Measurements from ENCODE around the gene PCMT1.
"Not testable (repeated sequence)": the region's sequence is repeated elsewhere in the genome, so short reads cannot be mapped to it uniquely, and the experiment has no call there.

The PCMT1 gene

DNA sequence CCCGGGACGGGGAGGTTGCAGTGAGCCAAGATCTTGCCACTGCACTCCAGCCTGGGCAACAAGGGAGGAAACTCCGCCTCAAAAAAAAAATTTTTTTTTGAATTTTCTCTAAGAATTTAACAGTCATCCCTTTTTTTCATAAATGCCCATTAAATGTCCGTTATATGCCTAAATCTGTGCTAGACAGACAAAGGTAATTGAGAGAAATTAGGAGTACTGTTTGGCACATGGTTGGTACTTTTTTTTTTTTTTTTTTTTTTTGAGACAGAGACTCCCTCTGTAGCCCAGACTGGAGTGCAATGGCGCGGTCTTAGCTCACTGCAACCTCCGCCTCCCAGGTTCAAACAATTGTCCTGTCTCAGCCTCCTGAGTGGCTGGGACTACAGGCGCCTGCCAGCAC is 1.7 kb downstream of the PCMT1 start:
- DNase-seq = no peak

DNA sequence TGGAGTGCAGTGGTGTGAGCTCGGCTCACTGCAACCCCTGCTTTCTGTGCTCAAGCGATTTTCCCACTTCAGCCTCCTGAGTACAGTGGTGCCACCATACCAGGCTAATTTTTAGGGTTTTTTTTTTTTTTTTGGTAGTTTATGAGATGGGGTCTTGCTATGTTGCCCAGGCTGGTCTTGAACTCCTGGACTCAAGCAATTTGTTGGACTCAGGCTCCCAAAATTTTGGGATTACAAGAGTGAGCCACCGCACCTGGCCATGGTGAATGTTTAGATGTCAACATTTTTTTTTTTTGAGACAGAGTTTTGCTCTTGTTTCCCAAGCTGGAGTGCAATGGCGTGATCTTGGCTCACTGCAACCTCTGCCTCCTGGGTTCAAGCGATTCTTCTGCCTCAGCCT is 2.4 kb downstream of the PCMT1 start:
- DNase-seq = not testable (repeated sequence)

DNA sequence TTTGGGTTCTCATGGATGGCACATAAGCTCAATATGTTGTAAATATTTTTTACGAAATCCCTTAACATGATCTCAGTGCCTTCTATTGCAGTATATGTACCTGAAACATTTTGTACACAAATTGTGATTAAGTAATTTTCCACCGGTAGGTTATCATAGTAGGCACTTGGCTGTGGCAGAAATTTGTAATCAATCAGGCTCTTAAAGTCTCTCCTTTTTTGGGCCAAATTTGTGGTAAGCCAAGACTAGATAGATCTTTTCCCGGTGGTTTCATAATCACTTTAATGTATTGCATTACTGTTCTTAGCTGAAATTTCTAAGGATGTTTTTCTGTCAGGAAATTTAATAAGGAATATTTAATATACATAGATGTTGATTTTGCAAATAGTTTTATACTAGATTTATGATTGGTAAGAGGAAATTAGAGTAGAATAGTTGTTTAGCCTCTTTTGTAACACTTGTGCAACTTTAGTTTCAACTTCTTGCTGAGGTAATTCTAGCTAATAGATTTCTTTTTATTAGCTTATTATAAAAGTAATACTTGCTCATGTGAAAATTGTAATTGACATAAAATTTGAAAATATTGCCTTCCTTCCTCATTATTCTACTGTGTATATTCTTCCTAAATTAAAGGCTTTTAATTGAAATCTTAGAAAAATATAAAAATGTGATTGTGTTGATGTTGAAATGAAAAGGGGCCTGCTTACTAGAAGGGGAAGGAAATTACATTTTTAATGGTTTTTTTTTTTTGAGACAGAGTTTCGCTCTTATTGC is 3.2 kb downstream of the PCMT1 start:
- DNase-seq = peak; percentile 45

DNA sequence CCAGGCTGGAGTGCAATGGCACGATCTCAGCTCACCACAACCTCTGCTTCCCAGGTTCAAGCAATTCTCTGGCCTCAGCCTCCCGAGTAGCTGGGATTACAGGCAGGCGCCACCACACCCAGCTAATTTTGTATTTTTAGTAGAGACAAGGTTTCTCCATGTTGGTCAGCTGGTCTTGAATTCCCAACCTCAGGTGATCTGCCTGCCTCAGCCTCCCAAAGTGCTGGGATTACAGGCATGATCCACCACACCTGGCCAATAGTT is 3.8 kb downstream of the PCMT1 start:
- DNase-seq = not testable (repeated sequence)

DNA sequence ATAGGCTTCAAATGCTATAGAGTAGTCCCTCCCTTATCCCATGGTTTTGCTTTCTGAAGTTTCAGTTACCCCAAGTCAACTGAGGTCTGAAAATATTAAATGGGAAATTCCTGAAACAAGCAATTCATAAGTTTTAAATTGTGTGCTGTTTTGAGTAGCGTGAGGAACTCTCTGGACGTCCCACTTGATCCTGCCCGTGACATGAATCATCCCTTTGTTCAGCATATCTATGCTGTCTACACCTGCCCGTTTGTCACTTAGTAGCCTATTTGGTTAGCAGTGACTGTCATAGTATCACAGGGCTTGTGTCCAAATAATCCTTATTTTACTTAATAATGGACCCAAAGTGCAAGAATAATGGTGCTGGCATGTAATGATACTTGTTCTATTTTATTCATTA is 5.0 kb downstream of the PCMT1 start:
- DNase-seq = no peak

DNA sequence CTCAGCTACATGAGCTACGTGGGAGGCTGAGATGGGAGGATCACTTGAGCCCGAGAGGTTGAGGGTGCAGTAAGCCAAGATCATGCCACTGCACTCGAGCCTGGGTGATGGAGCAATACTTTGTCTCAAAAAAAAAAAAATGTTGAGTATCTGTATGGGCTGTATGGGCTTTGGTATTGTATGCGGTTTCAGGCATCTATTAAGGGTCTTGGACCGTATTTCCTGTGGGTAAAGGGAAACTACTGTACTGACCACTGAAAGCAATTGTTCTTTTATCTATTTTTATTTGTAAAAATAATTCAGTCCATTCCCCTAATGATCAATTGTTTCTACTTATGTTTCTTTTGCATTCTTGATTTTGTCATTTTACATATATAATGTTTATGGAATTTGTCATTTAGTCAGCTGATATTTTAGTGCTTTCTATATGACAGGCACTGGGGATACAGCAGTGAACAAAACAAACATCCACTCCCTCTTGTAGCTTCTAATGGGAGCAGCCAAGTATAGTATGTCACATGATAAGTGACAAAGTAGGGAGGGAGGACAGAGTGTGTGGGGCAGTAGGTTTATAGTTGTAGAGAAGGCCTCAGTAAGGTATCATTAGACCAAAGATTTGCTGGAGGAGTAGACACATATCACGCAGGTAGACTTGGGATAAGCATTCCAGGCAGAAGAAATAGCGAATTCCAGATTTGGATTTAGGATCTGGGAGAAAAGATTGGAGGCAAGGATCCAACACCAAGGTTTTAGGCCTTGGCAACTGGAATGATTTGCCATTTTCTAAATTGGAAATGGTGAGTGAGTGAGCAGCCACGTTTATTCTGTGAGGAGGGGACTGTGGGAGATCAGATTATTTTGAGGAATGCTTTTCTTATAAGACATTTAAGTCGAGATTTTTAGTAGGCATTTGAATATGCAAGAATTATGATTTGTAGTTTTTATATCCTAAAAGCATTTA is 6.0 kb downstream of the PCMT1 start:
- DNase-seq = peak; percentile 41

DNA sequence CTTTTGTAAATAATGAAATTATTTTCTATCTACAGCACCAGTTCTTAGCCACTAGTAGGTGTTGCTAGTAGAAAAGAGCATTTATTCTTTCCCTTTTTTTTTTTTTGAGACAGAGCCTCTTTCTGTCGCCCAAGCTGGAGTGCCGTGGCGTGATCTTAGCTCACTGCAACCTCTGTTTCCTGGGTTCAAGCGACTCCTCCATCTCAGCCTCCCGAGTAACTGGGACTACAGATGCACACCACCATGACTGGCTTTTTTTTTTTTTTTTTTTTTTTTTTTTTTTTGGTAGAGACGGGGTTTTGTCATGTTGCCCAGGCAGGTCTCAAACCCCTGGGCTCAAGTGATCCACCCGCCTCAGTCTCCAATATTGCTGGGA is 6.7 kb downstream of the PCMT1 start:
- DNase-seq = no peak

DNA sequence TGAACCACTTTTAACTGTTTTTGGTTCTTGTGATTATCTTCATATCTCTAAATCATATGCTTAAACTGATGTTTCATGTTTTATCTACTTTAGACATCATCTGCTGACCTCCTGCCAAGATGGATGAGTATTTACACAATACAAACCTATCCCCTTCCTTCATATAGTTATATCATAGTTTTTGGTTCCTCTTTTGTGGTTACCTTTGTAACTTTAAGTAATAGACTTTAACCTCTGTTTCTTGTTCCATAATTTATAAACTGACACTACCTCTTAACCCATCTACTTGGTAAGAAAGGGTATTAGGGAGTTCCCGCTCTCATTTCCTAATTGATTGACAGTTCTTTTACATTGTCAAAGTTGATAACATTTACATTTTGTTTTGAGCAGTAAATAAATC is 11.9 kb downstream of the PCMT1 start:
- DNase-seq = peak; percentile 66

DNA sequence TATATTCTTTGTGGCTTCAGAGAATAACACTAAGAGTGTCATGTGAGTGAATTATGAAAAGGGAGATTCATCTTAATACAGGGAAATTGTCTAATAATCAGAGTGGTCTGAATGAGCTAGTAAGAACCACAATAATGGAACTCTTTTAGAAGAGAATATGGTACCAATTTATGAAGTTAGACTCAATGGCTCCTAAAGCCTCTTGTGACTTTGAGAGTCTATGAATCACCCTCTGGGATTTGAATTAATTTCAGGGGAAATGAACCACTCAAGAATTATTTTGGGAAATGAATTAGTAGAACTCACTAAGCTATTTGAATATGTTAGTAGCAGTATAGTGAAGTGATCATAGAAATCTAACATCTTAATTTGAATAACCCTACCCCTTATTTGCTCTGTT is 14.3 kb downstream of the PCMT1 start:
- DNase-seq = no peak

DNA sequence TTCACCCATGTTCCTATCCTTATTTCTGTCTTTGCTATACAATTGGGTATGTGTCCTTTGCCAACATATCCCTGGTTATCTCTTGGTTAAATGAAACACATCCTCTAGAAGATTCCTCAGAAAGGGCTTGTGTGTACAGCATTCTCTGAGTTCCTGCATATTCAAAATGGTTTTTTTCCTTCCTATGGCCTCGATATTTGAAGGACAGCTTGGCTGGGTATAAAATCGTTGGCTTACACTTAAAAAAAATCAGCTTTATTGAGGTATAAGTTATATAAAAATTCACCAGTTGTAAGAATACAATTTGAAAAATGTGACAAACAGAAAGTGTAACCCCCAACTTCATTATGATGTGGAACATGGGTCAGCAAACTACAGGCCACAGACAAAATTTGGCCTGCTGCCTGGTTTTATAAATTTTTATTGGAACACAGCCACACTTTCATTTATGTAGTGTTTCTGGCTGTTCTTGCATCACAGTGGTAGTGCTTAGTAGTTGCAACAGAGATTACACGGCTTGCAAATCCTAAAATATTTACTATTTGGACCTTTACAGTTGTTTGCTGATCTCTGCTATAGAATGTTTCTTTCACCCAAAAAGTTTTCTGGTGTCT is 16.7 kb downstream of the PCMT1 start:
- peak; percentile 36 for DNase-seq

DNA sequence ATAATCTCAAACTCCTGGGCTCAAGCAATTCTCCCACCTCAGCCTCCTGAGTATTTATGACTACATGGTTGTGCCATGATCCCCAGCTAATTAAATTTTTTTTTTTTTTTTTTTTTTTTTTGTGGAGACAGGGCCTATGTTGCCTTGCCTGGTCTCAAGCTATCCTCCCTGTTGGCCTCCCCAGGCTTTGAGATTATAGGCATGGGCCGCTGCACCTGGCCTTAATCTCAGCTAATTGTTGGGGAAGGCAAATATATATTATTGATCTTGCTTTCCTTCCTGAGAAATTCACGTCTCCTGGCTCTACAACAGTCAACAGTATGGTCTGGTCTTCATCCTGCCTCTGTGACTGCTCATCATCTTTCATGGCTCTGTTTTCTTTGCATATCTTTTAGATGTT is 20.1 kb downstream of the PCMT1 start:
- DNase-seq = no peak

DNA sequence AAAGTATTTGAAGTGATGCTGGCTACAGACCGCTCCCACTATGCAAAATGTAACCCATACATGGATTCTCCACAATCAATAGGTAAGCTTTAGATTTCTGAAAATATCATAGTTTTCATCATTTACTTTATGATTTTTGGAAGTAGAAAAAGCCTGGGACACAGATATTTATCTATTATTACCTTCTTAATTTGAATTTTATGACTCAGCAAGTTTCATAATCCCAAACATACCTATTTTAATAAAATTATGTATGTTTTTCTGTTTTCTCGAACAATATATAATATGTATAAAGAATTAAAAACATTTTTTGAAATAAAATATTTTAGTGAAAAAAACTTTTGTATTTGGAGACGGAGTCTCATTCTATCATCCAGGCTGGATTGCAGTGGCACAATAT is 21.6 kb downstream of the PCMT1 start:
- no peak for DNase-seq

DNA sequence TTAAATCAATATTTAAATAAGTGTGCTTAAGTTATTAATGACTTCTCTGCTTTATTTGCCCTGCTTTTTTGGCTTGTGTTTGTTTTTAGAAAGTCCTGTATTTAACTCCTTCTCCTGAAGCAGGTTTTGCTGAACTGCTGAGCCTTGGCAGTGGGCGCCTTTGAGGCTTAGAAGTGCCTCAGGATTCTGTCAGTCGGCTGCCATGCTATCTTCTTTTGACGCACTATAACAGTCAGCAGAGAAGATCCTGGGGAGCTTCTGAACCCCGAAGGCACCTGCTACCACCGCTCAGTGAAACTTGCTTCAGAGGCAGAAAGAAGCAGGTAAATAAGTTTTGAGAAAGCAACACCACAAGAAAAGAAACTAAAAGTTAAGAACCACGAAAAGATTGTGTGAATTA is 22.4 kb downstream of the PCMT1 start:
- no peak for DNase-seq

DNA sequence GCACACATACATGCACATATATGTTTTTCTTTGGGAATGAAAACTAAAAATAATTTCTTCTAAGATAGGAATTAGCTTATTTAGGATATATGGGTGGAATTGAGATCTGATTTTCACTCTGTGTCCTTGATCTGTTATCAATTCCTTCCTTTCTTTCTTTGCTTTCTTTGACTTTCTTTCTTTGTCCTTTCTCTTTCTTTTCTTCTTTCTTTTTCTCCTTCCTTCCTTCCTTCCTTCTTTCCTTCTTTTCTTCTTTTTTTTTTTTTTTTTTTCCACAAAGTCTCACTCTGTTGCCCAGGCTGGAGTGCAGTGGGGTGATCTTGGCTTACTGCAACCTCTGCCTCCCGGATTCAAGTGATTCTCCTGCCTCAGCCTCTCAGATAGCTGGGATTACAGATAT is 28.1 kb downstream of the PCMT1 start:
- no peak for DNase-seq

DNA sequence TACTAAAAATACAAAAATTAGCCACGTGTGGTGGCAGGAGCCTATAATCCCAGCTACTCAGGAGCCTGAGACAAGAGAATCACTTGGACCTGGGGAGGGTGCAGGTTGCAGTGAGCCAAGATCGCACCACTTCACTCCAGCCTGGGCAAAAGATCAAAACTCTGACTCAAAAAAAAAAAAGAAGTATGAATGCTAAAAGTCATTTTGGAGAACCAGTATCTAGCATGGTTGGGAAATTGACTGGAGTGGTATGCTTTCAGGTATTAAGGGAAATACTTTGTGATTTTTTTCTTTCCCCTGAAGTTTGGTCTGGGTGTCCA is 30.1 kb downstream of the PCMT1 start:
- DNase-seq = no peak

DNA sequence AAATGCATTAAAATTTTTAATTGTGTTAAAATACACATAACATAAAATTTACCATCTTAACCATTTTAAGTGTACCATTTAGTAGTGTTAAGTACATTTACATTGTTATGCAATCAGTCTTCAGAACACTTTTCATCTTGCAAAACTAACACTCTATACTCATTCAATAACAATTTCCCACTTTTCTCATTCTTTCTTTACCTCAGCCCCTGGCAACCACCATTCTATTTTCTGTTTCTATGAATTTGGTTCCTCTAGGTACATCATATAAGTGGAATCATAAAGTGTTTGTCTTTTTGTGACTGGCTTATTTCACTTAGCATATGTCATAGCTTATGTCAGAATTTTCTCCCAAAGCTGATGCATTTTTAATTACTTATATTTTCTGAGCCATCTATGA is 32.2 kb downstream of the PCMT1 start:
- no peak for DNase-seq

DNA sequence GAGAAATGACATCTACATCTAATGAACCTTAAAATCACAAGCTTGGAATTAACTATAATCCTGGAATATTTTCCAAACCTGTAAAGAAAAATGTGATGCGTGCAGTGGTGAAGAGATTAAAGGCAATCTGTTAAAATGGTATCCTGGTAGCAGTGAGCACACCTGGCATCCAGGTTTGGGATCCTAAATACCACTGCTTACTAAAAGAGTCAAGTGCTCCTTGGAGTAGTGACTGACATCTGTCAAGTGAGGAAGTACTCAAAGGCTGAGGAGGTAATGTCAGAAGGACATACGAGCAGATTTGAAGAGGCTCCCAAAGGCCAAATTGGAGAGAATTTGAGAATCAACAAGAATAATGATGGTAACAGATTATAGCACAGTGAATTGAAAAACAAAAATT is 32.8 kb downstream of the PCMT1 start:
- DNase-seq = no peak

DNA sequence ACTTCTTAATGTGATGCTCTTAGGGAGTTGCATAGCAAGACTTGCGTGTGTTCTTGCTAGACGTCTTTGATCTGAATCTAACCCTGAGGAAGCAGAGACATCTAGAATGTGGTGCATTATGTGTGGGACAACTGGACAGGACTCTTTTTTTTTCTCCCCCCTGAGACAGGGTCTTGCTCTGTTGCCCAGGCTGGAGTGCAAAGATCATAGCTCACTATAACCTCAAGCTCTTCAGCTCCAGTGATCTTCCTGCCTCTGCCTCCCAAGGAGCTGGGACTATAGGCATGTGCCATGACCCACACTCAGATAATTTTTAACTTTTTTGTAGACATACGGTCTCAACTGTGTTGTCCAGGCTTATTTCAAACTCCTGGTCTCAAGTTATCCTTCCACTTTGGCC is 34.0 kb downstream of the PCMT1 start:
- DNase-seq = no peak

DNA sequence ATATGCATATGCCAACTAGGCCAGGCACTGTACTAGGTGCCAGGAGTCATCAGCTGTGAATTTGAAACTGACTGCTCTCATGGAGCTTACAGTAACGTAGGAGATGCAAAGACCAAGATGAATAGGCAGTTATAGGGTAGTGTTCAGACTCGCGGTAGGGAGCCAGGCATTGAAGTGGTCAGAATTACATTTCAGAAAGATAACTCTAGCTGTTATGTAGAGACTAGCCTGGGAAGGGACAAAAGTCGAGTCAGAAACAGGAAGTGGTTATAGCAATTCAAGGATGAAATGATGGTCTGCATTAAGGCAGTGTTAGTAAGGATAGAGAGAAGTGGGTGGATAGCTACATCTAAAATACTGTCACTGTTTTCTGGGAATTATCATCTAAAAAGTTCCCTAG is 56.6 kb downstream of the PCMT1 start:
- peak; percentile 38 for DNase-seq

DNA sequence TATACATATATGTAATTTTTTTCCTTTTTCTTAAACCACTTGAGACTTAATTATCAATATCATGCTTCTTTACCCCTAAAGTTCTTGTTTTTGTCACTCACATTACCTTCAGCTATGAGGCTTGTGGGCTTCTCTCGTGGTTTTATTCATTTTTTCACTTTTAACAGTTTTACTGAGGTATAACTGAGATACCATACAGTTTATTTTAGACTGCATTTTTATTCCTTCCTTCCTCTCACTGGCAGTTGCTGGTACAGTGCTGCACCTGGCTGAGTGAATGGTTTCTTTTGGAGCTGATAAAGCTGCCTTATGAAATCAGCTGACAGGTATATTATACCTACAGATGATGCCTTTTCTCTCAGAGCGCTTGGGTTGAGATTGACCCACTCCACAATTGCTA is 60.3 kb downstream of the PCMT1 start:
- no peak for DNase-seq

DNA sequence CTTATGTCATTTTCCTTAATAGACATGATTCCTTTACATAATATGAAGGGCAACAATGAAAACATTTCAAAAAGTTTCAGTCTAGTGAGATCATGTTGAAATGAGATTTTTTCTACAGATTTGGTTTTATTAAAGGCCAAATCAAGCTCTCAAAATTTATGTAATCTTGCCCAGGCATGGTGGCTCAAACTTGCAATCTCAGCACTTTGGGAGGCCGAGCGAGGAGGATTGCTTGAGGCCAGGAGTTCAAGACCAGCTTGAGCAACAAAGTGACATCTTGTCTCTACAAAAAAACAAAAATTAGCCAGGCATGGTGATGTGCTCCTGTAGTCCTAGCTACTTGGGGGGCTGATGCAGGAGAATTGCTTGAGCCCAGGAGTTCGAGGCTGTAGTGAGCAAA is 63.8 kb downstream of the PCMT1 start:
- no peak for DNase-seq

DNA sequence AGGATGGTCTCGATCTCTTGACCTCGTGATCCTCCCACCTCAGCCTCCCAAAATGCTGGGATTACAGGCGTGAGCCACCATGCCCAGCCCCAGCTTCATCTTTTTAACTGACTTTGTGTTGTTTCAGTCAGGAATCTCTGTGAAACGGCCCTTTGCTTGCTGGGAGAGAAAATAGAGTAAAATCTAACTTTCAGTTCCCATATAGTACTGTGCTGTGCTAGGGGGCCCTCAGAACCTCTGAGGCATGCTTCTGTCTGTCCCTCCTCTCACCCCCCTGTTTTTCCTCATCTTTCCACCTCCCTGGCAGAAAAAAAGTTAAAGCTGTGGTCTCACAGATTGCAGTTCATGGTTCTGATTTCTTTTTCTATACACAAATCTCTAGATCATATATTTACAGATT is 66.2 kb downstream of the PCMT1 start:
- no peak for DNase-seq

DNA sequence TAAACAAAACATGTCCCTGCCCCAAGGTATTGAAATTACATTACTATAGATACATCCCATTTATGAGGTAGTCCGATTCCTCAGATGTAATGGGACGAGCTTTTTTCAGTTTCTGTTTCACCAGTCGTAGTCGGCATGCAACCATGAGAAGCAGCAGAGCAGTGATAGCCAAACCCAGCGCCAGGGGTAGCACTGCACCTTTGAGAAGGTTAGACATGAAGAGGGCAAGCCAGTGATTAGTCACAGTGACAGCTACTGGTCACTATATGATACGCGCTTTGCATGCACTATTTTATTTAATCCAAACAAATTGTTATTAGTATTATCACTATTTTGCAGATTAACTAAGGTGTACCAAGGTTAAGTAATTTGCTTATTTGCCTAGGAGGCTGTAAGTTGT is 71.0 kb downstream of the PCMT1 start:
- peak; percentile 16 for DNase-seq

DNA sequence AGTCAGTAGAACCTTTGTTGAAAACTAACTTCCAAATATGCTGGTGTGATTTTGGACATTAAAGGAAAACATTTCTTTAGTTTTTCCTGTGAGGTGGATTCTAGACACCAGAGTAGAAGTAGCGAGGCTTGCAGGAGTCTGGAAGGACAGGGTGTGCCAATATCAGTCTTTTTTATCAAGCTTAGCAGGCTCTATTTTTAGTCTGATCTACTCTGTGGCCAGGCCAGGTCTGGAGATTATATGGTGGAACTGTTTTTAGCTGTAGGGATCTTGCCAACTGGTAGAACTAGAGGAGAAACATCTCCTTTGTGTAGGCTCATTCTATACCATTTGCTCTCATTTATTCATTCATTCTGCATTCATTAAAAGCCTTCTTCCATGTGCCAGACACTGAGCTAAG is 72.0 kb downstream of the PCMT1 start:
- peak; percentile 36 for DNase-seq

All from hematopoietic multipotent progenitor cell treated with erythropoietin and hydrocortisone succinate and interleukin-3 and kit ligand, for 6 days (in vitro differentiated cells).